Spinal cord (tissue), 10 donors: Measurements from ENCODE around the gene SPAG5. TPM values are rescaled to one million over a fixed set of nuclear protein-coding genes. Genes with fewer than 3 reads are reported as not detected.

Experiments used
- DNase-seq, 6 donors: peaks; one replicate each; pipeline versions ENCODE4 v3.0.0 to v3.0.0-alpha.2; 2013 to 2015; ENCODE audit warnings: low spot score in 6 of 6, low read depth in 4 of 6
- H3K27ac ChIP-seq: one replicate; pipeline ENCODE4 v1.5.1; 2013; ENCODE audit warnings: low read depth, low read length, control low read depth
- H3K27me3 ChIP-seq: one replicate; pipeline ENCODE4 v1.6.1; 2013; ENCODE audit warnings: low read length; ENCODE audit not compliant: control insufficient read depth, insufficient read depth
- H3K36me3 ChIP-seq: one replicate; pipeline ENCODE4 v1.6.1; 2013; ENCODE audit warnings: low read length; ENCODE audit not compliant: control insufficient read depth, insufficient read depth
- H3K4me1 ChIP-seq: one replicate; pipeline ENCODE4 v1.6.1; 2013; ENCODE audit warnings: low read length; ENCODE audit not compliant: control insufficient read depth, insufficient read depth
- H3K4me3 ChIP-seq: one replicate; pipeline ENCODE4 v1.5.1; 2013; ENCODE audit warnings: low read depth, low read length, control low read depth
- H3K9me3 ChIP-seq: one replicate; pipeline ENCODE4 v1.6.1; 2013; ENCODE audit warnings: low read length; ENCODE audit not compliant: control insufficient read depth, insufficient read depth
- WGBS: methylation state at CpG from one replicate; pipeline ENCODE4 v1.1.5; 2013; ENCODE audit warnings: missing lambda C conversion rate; ENCODE audit not compliant: insufficient coverage; 5-methylcytosine and 5-hydroxymethylcytosine counted together
- polyA plus RNA-seq, 2 donors: library from polyadenylated mRNA; unstranded; fragments of 120-200 nt; gene quantifications; one replicate each; pipeline ENCODE4 v1.2.1, GENCODE V29; 2013; ENCODE audit not compliant: insufficient read length in 2 of 2
- total RNA-seq, 2 donors: library from RNA; depleted of rRNA in 1 of 2; stranded (reverse); fragments of 120-200 nt in 1 of 2; fragments of >200 nt in 1 of 2; gene quantifications; one replicate each; pipeline versions ENCODE4 v1.2.3 to v1.2.4, GENCODE V29; 2013 to 2014
- donor health status: healthy.

SPAG5 gene
- total and polyA plus RNA-seq, 4 donors = 14.1 to 32.0 (median 25.8) TPM

DNA sequence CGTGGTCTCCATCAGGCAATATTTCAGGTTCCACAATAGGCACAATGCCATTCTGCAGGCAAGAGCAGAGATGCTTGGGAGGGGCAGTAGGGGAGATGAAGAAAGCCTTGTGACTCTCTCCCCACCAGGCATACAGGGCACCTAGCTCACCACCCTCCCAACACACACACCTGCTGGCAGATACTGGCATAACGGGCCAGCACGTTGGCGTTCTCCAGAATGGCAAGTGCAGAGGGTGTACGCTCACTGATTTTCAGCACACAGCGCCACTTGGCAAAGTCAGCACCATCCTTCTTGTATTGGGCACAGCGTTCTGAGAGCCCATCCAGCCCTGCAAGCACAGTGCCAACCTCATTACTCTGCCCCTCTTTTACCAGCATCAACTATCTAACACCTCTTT, 24.3 kb downstream of the SPAG5 start:
- Histone ChIP-seq H3K4me1 (peaks cover 63% of the 10 kb centered on the region), H3K27ac (no peak overlapping the region), H3K9me3 (no peaks in the 10 kb centered on the region), H3K36me3 (peaks cover 32% of the 10 kb centered on the region), H3K27me3 (no peaks in the 10 kb centered on the region), H3K4me3 (no peak overlapping the region)
- peak in 1 of 6 donors; percentile 15 for DNase-seq
- WGBS = 72% methylated on average over 6 of the region's 7 CpGs

DNA sequence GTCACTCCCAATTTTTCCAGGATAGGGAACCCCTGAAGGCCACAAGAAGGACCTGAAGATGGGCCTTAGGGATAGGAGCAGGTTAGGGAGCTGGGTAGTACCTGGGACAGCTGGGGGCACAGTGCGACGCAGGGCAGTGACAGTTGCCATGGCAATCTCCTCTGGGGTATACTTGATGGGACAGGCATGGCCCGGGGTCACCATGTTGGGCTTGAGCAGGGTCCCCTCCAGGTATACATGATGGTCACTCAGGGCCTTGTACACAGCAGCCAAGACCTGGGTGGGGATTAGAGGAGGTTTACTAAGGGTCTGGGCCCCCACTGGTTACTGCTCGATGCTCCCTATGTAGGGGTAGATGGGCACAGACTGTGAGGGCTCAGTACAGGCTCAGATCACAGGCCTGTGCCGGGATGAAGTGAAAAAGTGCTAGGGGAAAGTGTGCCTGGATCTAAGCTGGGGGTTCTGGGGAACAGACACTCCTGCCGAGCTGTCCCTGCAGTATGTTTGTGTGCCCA, 24.8 kb downstream of the SPAG5 start:
- H3K27ac ChIP-seq = no peak overlapping the region
- no peak for DNase-seq
- no peaks in the 10 kb centered on the region for H3K27me3 ChIP-seq
- H3K9me3 ChIP-seq = no peaks in the 10 kb centered on the region
- peaks cover 34% of the 10 kb centered on the region for H3K36me3 ChIP-seq
- 97% methylated on average over 5 of the region's 6 CpGs for WGBS
- H3K4me3 ChIP-seq = no peak overlapping the region
- H3K4me1 ChIP-seq = peaks cover 63% of the 10 kb centered on the region

DNA sequence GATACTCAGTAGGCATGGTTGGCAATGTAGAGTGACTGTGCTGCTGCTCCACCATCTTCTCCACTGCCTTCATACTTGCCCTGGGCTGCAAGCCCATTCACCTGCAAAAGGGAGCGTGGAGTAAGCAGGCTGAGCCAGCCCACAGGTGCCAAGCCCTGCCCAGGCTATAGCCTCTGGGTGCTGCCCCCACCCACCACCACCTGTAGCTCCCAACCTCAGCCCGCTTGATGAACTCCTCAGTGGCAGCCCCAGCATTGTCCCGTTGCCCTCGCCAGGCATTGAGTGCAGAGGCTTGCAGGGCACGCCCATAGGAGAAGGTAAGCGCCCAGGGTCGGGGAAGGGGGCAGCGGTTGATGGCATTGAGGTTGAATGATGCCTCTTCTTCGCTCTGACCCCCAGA, 25.3 kb downstream of the SPAG5 start:
- 92% methylated on average over 8 of the region's 9 CpGs for WGBS
- Histone ChIP-seq H3K27ac (no peak overlapping the region), H3K27me3 (no peaks in the 10 kb centered on the region), H3K36me3 (peaks cover 30% of the 10 kb centered on the region), H3K9me3 (no peaks in the 10 kb centered on the region), H3K4me1 (peaks cover 63% of the 10 kb centered on the region), H3K4me3 (no peak overlapping the region)
- DNase-seq = no peak

DNA sequence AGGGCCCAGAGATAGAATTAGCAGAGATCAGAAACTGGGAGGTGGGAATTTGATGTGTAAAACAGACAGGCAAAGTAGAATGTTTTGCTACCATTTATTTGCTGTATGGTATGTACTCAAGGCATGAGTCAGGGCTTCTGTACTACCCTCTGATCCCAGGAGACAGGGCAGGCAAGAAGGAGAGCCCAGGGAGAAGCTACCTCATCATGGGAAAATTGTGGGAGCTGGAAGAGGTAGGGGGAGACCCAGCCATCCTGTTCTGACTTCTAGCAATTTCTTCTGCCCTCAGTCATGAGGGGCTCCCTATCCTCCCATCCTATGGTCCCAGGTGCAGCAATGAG, 25.8 kb downstream of the SPAG5 start:
- H3K27me3 ChIP-seq = no peaks in the 10 kb centered on the region
- H3K9me3 ChIP-seq = no peaks in the 10 kb centered on the region
- peaks cover 26% of the 10 kb centered on the region for H3K36me3 ChIP-seq
- no peak for DNase-seq
- H3K4me3 ChIP-seq = no peak overlapping the region
- peaks cover 63% of the 10 kb centered on the region for H3K4me1 ChIP-seq
- no peak overlapping the region for H3K27ac ChIP-seq

DNA sequence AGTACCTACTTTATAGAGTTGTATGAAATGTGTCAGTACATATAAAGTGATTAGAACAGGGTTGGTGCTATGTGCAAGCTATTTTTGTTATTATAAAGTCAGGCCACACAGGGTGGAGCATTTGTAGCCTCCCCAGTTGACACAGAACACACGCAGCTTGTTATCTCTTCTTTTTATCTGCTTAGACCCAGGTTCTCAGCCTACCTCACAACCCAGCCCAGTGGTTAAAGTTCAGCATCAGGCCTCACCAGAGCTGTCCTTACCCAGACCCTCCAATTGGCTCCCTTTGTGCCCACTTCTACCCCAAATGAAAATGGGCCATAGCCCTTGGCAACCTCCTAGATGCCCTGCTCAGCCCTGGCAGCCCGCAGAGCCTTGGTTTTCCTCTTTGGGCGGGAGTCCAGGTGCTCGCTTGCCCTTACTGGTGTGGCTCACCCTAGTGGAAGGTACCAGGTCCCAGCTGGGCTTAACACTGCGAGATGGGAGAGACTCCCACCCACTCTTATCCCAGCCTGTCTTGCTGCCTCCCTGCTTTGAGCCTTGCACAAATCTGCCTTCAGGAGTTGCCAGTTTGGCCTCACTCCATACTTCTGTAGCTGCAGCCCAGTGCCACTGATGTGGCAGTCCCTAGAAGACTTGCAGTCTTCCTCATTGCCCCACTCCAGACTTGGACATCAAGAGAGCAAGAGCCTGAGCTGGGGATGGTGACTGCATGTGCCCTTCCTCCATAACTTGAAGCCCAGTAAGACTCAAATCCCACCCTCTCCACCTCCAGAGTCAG, 26.4 kb downstream of the SPAG5 start:
- DNase-seq = no peak
- no peak overlapping the region for H3K27ac ChIP-seq
- H3K9me3 ChIP-seq = no peaks in the 10 kb centered on the region
- H3K27me3 ChIP-seq = no peaks in the 10 kb centered on the region
- WGBS = 80% methylated on average over 5 of the region's 5 CpGs
- peaks cover 59% of the 10 kb centered on the region for H3K4me1 ChIP-seq
- H3K4me3 ChIP-seq = no peak overlapping the region
- H3K36me3 ChIP-seq = peaks cover 26% of the 10 kb centered on the region

DNA sequence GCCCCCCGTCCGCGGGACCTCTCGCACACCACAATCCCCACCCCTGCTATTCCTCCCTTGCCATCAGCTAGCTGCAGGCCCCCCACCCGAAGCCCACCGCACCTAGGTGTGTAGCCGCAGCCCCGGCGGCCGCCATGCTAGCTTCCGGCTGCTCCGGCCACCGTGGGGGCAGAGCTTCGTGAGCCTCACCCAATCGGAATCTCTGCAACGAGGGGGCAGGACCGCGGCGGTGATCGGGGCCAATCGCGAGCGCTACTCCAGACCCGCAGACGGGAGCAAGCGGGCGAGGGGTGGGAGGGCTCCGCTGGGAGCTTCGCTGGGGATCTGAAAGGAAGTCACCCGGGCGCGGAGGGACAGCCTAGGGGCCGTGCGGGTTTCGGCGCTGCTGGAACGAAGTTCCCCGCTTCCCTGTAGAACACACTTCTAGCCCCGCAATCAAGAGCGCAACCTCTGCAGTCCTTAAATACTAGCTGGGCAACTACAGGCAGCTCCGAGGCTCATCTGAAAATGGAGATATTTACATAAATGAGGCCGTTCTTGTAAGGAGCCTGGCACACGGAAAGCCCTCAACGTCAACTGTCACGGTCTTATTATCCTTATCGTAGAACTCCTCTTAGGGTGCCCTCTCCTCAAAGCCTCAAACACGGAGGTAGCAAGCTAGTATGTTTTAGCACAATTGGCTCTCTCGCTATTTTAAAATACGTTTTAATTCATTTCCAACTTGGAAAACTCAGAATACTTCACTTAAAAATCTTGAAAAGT, 27.3 kb downstream of the SPAG5 start, which contains the start of gene PIGS:
Gene PIGS, minus strand, starts transcription at position 164 of the 762 bp plus-strand sequence. Its CDS starts 28 bp downstream, at position 136.
- H3K27ac ChIP-seq = peak within 1 kb of the TSS; percentile 75

DNA sequence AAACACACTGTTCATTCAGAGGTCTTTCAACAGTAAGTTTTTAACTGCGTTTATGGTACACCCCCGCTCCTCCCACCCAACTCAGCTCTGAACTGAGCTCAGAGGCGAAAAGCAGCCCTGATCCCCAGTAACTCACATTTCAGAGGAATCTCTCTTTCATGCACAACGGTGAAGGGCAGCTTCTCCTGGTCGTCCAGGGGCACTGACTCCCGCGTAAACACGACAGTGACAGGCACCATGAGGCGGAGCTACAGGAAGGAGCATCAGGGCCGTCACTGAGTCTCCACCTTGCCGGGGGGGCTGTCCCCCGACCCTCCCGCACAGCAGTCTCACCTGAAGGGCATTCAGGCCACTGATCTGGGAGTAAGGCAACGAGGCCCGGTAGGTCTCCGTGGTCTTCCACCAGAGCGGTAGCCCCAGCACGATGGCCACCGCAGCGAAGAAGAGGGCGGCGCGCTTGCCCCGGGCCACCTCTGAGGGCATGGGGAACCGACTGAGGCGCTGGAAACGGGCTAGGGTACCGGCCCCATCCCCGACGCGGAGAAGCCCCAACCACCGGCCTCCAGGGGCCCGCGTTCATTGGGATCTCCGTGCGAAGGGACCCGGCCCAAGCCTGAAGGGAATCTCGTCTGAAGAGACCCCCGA, 28.0 kb downstream of the SPAG5 start:
- Histone ChIP-seq H3K27me3 (no peaks in the 10 kb centered on the region), H3K36me3 (peaks cover 30% of the 10 kb centered on the region), H3K4me3 (peak overlapping the region; percentile 94), H3K27ac (peak overlapping the region; percentile 75), H3K4me1 (peaks cover 46% of the 10 kb centered on the region), H3K9me3 (no peaks in the 10 kb centered on the region)
- DNase-seq = peak in 1 of 6 donors; percentile 64
- 1% methylated on average over 39 of the region's 39 CpGs for WGBS

More for the DNA sequence above, 27.3 kb downstream of the SPAG5 start, which contains the start of gene PIGS:
- under 1% methylated on average over 46 of the region's 49 CpGs for WGBS
- peak in 4 of 6 donors; percentile 86 to 98 (median 93) for DNase-seq
- no peaks in the 10 kb centered on the region for H3K27me3 ChIP-seq
- H3K4me3 ChIP-seq = peak within 1 kb of the TSS; percentile 94
- H3K36me3 ChIP-seq = peaks cover 29% of the 10 kb centered on the region
- no peaks in the 10 kb centered on the region for H3K9me3 ChIP-seq
- peaks cover 50% of the 10 kb centered on the region for H3K4me1 ChIP-seq

DNA sequence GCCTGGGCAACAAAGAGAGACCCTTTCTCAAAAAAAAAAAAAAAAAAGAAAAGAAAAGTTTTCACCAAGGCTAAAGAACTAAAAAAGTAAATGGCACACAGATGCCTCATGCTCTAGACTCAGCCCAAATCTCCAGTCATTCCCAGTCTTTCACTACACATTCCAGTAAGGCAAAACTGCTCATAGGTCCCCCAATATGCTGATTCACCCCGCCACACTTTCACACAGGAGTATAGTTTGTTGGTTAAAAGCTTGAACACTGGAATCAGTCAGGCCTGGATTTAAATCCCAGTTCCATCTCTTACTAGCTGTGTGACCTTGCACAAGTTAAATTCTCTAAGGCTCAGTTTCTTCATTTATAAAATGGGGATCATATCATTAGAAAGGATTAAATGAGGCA, 29.4 kb downstream of the SPAG5 start:
- Histone ChIP-seq H3K27me3 (no peaks in the 10 kb centered on the region), H3K9me3 (no peaks in the 10 kb centered on the region), H3K27ac (no peak overlapping the region), H3K4me1 (peaks cover 36% of the 10 kb centered on the region), H3K4me3 (no peak overlapping the region), H3K36me3 (peaks cover 29% of the 10 kb centered on the region)
- no peak for DNase-seq
- WGBS = no CpG with 5 or more reads among the region's 1 CpG

DNA sequence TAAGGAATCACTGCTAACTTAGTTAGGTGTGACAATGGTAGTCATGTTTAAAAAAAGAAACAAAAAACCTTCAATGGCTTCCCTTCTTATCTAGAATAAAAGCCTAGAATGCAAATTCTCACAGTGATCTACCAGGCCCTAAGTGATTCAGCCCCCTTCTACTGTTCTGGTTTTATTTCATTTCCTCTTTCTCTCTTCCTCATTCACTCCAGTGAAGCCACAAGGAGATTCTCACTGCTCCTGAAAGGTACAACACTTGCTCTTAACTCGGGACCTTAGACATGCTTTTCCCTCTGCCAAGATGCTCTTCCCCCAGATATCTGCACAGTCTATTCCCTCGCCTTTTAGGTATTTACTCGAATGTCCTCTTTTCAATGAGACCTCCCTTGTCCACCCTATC, 31.2 kb downstream of the SPAG5 start:
- WGBS = 100% methylated on average over 3 of the region's 3 CpGs
- peaks cover 28% of the 10 kb centered on the region for H3K36me3 ChIP-seq
- H3K27me3 ChIP-seq = no peaks in the 10 kb centered on the region
- no peak overlapping the region for H3K27ac ChIP-seq
- H3K9me3 ChIP-seq = no peaks in the 10 kb centered on the region
- H3K4me3 ChIP-seq = no peak overlapping the region
- H3K4me1 ChIP-seq = peaks cover 20% of the 10 kb centered on the region
- no peak for DNase-seq
